Keratinocyte (primary cell): Measurements from ENCODE around the gene FCHSD1. TPM values are rescaled to one million over a fixed set of nuclear protein-coding genes. Genes with fewer than 3 reads are reported as not detected.

Experiments used
- DNase-seq: peaks from one replicate; pipeline ENCODE4 v3.0.0-alpha.2; 2011; ENCODE audit warnings: low read depth, missing footprints, low spot score
- FAIRE-seq: peaks from 2 replicates; lab custom pipeline; 2011; peaks lifted over from hg19 to GRCh38; lab: Jason Lieb, UNC
- H2AFZ ChIP-seq: 2 replicates; pipeline ENCODE4 v1.6.0; 2012; ENCODE audit warnings: low read length, control low read depth, inconsistent platforms; ENCODE audit not compliant: control insufficient read depth
- H3K27ac ChIP-seq: 2 replicates; pipeline ENCODE4 v1.5.1; 2011; ENCODE audit warnings: low read length; ENCODE audit not compliant: control insufficient read depth, insufficient read depth
- H3K27me3 ChIP-seq: 3 replicates; pipeline ENCODE4 v1.6.0; 2011; ENCODE audit warnings: low read length; ENCODE audit not compliant: control insufficient read depth, insufficient read depth; ENCODE audit errors: extremely low read depth
- H3K36me3 ChIP-seq, 2 experiments: 2 replicates in 1 of 2; 3 replicates in 1 of 2; pipeline ENCODE4 v1.5.1; 2011; ENCODE audit warnings: low read length in 2 of 2, mild to moderate bottlenecking in 1 of 2; ENCODE audit not compliant: control insufficient read depth in 2 of 2, insufficient read depth in 2 of 2; ENCODE audit errors: extremely low read depth in 1 of 2
- H3K4me1 ChIP-seq: 3 replicates; pipeline ENCODE4 v1.5.1; 2011; ENCODE audit warnings: low read length; ENCODE audit not compliant: control insufficient read depth, insufficient read depth; ENCODE audit errors: extremely low read depth
- H3K4me2 ChIP-seq: 3 replicates; pipeline ENCODE4 v1.6.0; 2011; ENCODE audit warnings: low read depth, low read length; ENCODE audit not compliant: control insufficient read depth, insufficient read depth; ENCODE audit errors: extremely low read depth
- H3K4me3 ChIP-seq, 3 experiments: fragments of 200-600 bp in 1 of 3; sonication (generic) in 1 of 3; 2 replicates in 2 of 3; 3 replicates in 1 of 3; pipeline ENCODE4 v1.5.1; 2011 to 2016; ENCODE audit warnings: low read length in 3 of 3, mild to moderate bottlenecking in 3 of 3, control low read depth in 2 of 3, inconsistent platforms in 1 of 3, low read depth in 1 of 3, mixed read lengths in 1 of 3, mixed run types in 1 of 3, moderate library complexity in 1 of 3; ENCODE audit not compliant: control insufficient read depth in 2 of 3, insufficient read depth in 2 of 3; ENCODE audit errors: extremely low read depth in 1 of 3
- H3K79me2 ChIP-seq: 2 replicates; pipeline ENCODE4 v1.6.0; 2012; ENCODE audit warnings: low read length; ENCODE audit not compliant: control insufficient read depth, insufficient read depth
- H3K9ac ChIP-seq: 3 replicates; pipeline ENCODE4 v1.6.0; 2011; ENCODE audit warnings: low read length; ENCODE audit not compliant: control insufficient read depth, insufficient read depth; ENCODE audit errors: extremely low read depth
- H3K9me1 ChIP-seq: 3 replicates; pipeline ENCODE4 v1.6.0; 2011; ENCODE audit warnings: low read length; ENCODE audit not compliant: control insufficient read depth, insufficient read depth; ENCODE audit errors: extremely low read depth
- H3K9me3 ChIP-seq: 2 replicates; pipeline ENCODE4 v1.5.1; 2012; ENCODE audit warnings: low read depth, low read length; ENCODE audit not compliant: control insufficient read depth
- H4K20me1 ChIP-seq: 3 replicates; pipeline ENCODE4 v1.6.0; 2011; ENCODE audit warnings: low read length; ENCODE audit not compliant: control insufficient read depth, insufficient read depth; ENCODE audit errors: extremely low read depth
- CTCF ChIP-seq, 3 experiments: IDR thresholded peaks in 1 of 3; conservative IDR thresholded peaks in 1 of 3; optimal IDR thresholded peaks in 1 of 3; 2 replicates in 2 of 3; 3 replicates in 1 of 3; pipeline versions ENCODE3 to v1.5.1; 2011; ENCODE audit warnings: low read length in 3 of 3, mild to moderate bottlenecking in 3 of 3, moderate library complexity in 2 of 3, control low read depth in 1 of 3, inconsistent platforms in 1 of 3; ENCODE audit not compliant: insufficient read depth in 2 of 3; ENCODE audit errors: extremely low read depth in 1 of 3
- EZH2 ChIP-seq: IDR thresholded peaks from one replicate; pipeline ENCODE4 v1.6.1; 2012; ENCODE audit warnings: inconsistent platforms, mild to moderate bottlenecking, low read length, moderate library complexity
- dilution Hi-C: fragments of 300-500 bp; cut with MboI; formaldehyde crosslinking; loops from one replicate; pipeline ENCODE4 v1.7.0; 2020; ENCODE audit warnings: low sequenced_read_pairs; ENCODE audit not compliant: extremely low pct_ligation_motif_present
- polyA plus RNA-seq, 5 experiments: library from polyadenylated mRNA; depleted of rRNA in 3 of 5; stranded (reverse) in 3 of 5; stranded (forward) in 1 of 5; unstranded in 1 of 5; fragments of >200 nt; gene quantifications; 1 replicate in 1 of 5; 2 replicates in 3 of 5; 3 replicates in 1 of 5; pipeline versions ENCODE4 v1.2.1 to v1.2.3, GENCODE V29; 2011 to 2012; ENCODE audit warnings: missing spikeins in 2 of 5, low read depth in 1 of 5, low replicate concordance in 1 of 5

FCHSD1 gene
- polyA plus RNA-seq, 1 donor (not counting 4 experiments of a cell fraction or from before 2014, with no cell fraction given): 13.5 TPM

- peak; percentile 60 for FAIRE-seq
- no peaks in the 10 kb centered on the region for H3K27me3 ChIP-seq
- no peaks in the 10 kb centered on the region for H3K36me3 ChIP-seq
- dilution Hi-C loops: no loop called here
- peak overlapping the region in 1 of 3 experiments; percentile 33 for H3K4me3 ChIP-seq
- peak overlapping the region; percentile 51 for H3K27ac ChIP-seq
- peak overlapping the region; percentile 72 for H3K4me2 ChIP-seq
- no peaks in the 10 kb centered on the region for H3K9me1 ChIP-seq
- no peaks in the 10 kb centered on the region for H3K79me2 ChIP-seq
- peak overlapping the region; percentile 66 for H3K9ac ChIP-seq
- H2AFZ ChIP-seq: peak overlapping the region; percentile 32
- TF ChIP-seq EZH2: no peak
- TF ChIP-seq CTCF (optimal IDR thresholded peaks at IDR 0.05 in 1 of 3, IDR thresholded peaks at IDR 0.05 in 1 of 3, conservative IDR thresholded peaks at IDR 0.05 in 1 of 3; ENCODE audit: extremely low read depth in 1 of 3, insufficient read depth in 2 of 3, low read length in 3 of 3): no peak
- no peaks in the 10 kb centered on the region for H4K20me1 ChIP-seq
- DNase-seq: no peak
- H3K9me3 ChIP-seq: no peaks in the 10 kb centered on the region
- peaks cover 19% of the 10 kb centered on the region for H3K4me1 ChIP-seq
These were observed 29.6 kb upstream of the FCHSD1 start for GRCh38 chr5:141680751-141681201.

- no peaks in the 10 kb centered on the region for H3K9me1 ChIP-seq
- no peaks in the 10 kb centered on the region for H3K9me3 ChIP-seq
- dilution Hi-C loops: no loop called here
- H4K20me1 ChIP-seq: no peaks in the 10 kb centered on the region
- no peak for TF ChIP-seq EZH2
- no peak for TF ChIP-seq CTCF (optimal IDR thresholded peaks at IDR 0.05 in 1 of 3, IDR thresholded peaks at IDR 0.05 in 1 of 3, conservative IDR thresholded peaks at IDR 0.05 in 1 of 3; ENCODE audit: extremely low read depth in 1 of 3, insufficient read depth in 2 of 3, low read length in 3 of 3)
- no peak overlapping the region for H3K4me3 ChIP-seq
- H3K27ac ChIP-seq: no peak overlapping the region
- no peaks in the 10 kb centered on the region for H3K27me3 ChIP-seq
- FAIRE-seq (no peak), DNase-seq (no peak)
- H3K36me3 ChIP-seq: no peaks in the 10 kb centered on the region
- no peak overlapping the region for H3K4me2 ChIP-seq
- peaks cover 19% of the 10 kb centered on the region for H3K4me1 ChIP-seq
- H3K79me2 ChIP-seq: no peaks in the 10 kb centered on the region
- no peak overlapping the region for H3K9ac ChIP-seq
- H2AFZ ChIP-seq: no peak overlapping the region
These were observed 29.0 kb upstream of the FCHSD1 start for GRCh38 chr5:141680178-141680577.
